Transverse colon (tissue), 3 donors: Measurements from ENCODE around the gene ZNF672.

Experiments used
- CTCF ChIP-seq, 5 experiments: fragments of 200-600 bp in 3 of 5; fragments of 450-650 bp in 2 of 5; sonication (generic) in 3 of 5; IDR thresholded peaks; 1 replicate in 2 of 5; 2 replicates in 3 of 5; pipeline ENCODE4 v1.5.1; 2016 to 2017; ENCODE audit warnings: antibody characterized with exemption in 5 of 5, inconsistent platforms in 3 of 5, mild to moderate bottlenecking in 2 of 5, moderate library complexity in 1 of 5
- POLR2A ChIP-seq: fragments of 450-650 bp; IDR thresholded peaks from one replicate; pipeline ENCODE4 v1.6.1; 2016; ENCODE audit warnings: antibody characterized with exemption, mild to moderate bottlenecking, moderate library complexity

- TF ChIP-seq POLR2A = no peak
- TF ChIP-seq CTCF (IDR thresholded peaks at IDR 0.05) = no peak
These were observed 13.4 kb downstream of the ZNF672 start for GRCh38 chr1:248851390-248851789.
